Stomach (tissue), 9 donors: ENCODE data around the gene GRHPR. TPM values are rescaled to one million over a fixed set of nuclear protein-coding genes. Genes with fewer than 3 reads are reported as not detected.

Experiments used
- DNase-seq, 2 donors: peaks; one replicate each; pipeline versions ENCODE4 v3.0.0 to v3.0.0-alpha.2; 2013 to 2019
- H3K27ac ChIP-seq, 5 donors: fragments of 200-600 bp in 4 of 5; sonication (generic) in 4 of 5; one replicate each; pipeline ENCODE4 v1.5.1; 2013 to 2019; ENCODE audit warnings: mild to moderate bottlenecking in 1 of 5, moderate library complexity in 1 of 5
- H3K27me3 ChIP-seq, 3 donors: fragments of 200-600 bp; sonication (generic); one replicate each; pipeline ENCODE4 v1.5.1; 2017 to 2019; ENCODE audit warnings: mixed run types in 1 of 3
- H3K36me3 ChIP-seq, 4 donors: fragments of 200-600 bp; sonication (generic); 1 replicate in 3 of 4; 2 replicates in 1 of 4; pipeline ENCODE4 v1.5.1; 2016 to 2019
- H3K4me1 ChIP-seq, 4 donors: fragments of 200-600 bp; sonication (generic); one replicate each; pipeline ENCODE4 v1.5.1; 2016 to 2019
- H3K4me3 ChIP-seq, 4 donors: fragments of 200-600 bp; sonication (generic) in 3 of 4; one replicate each; pipeline ENCODE4 v1.5.1; 2016 to 2019; ENCODE audit warnings: mild to moderate bottlenecking in 1 of 4
- H3K9me3 ChIP-seq, 4 donors: fragments of 200-600 bp; sonication (generic); one replicate each; pipeline ENCODE4 v1.5.1; 2016 to 2019
- EP300 ChIP-seq: sonication (generic); formaldehyde crosslinking; IDR thresholded peaks from one replicate; pipeline ENCODE4 v1.6.1; 2017; ENCODE audit warnings: antibody characterized with exemption
- POLR2A ChIP-seq, 4 donors: fragments of 450-650 bp; IDR thresholded peaks; one replicate each; pipeline ENCODE4 v1.6.1; 2016; ENCODE audit warnings: antibody characterized with exemption in 4 of 4, control low read depth in 2 of 4, mild to moderate bottlenecking in 1 of 4, moderate library complexity in 1 of 4
- POLR2AphosphoS5 ChIP-seq, 3 donors: sonication (generic); formaldehyde crosslinking; IDR thresholded peaks; one replicate each; pipeline ENCODE4 v1.6.1; 2016; ENCODE audit warnings: antibody characterized with exemption in 3 of 3
- WGBS, 5 donors: extraction: QIAGEN DNeasy Blood & Tissue Kit in 3 of 5; methylation state at CpG; one replicate each; pipeline versions ENCODE4 v1.1.5 to v1.1.7; 2013 to 2018; 5-methylcytosine and 5-hydroxymethylcytosine counted together
- intact Hi-C: fragments of 100-400 bp; cut with DNase I; formaldehyde crosslinking; loops from one replicate; pipeline ENCODE4 v1.15.1; 2023; ENCODE audit warnings: low total_unique reads
- polyA plus RNA-seq, 3 donors: library from polyadenylated mRNA; stranded (reverse); fragments of 200-250 nt; gene quantifications; one replicate each; pipeline ENCODE4 v1.2.3, GENCODE V29; 2013
- total RNA-seq, 5 donors: library from RNA; depleted of rRNA; stranded (reverse); fragments of >200 nt; gene quantifications; one replicate each; pipeline versions ENCODE4 v1.1.0 to v1.2.3, GENCODE V29; 2014 to 2016
- TF ChIP-seq, protein P1 (sequence below), 7 experiments: fragments of 450-650 bp in 4 of 7; fragments of 200-600 bp in 3 of 7; sonication (generic) in 3 of 7; IDR thresholded peaks; one replicate each; pipeline ENCODE4 v1.5.1; 2016 to 2019; ENCODE audit warnings: antibody characterized with exemption in 7 of 7, control low read depth in 2 of 7, mild to moderate bottlenecking in 1 of 7
- donor health status: healthy with polysubstance abuse.
- donor health status: Bipolar disorder and iron deficiency.
- donor health status: healthy.

GRHPR gene
- total and polyA plus RNA-seq, 8 donors: 48.7 to 111 (median 81.4) TPM

DNA sequence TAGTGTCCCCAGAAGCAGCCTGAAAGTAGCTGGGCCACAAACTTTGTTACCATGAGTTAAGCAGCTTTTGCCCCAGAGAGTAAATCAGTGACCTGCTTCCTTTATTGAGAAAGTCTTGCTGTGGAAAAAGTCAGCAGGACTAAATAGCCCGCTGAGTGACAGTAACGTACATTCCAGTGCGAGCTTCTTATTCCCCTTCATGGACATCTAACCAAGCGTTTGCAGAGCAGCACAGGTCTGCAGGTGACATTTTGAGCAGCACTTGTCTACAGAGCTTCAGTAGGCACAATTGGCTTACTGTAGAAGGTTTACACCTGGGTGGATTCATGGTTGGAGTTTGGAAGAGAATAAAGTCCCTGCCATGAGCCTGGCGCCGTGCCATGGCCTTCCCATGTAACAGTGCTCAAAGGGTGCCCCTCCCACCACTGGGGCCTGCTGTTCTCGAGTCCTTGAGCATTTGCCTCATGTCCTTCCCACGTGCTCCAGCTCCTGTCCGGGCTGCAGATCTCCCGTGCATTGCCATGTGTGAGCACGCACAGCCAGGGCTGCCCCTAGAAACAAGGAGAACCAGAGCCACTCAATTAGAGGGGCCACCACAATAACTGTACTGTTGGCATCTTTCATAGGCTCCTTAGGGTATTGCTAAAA lies 41.3 kb upstream of the GRHPR start:
- TF ChIP-seq POLR2A (IDR thresholded peaks at IDR 0.05) (no peak), EP300 (no peak), POLR2AphosphoS5 (IDR thresholded peaks at IDR 0.05) (no peak)
- TF ChIP-seq, protein P1, sequence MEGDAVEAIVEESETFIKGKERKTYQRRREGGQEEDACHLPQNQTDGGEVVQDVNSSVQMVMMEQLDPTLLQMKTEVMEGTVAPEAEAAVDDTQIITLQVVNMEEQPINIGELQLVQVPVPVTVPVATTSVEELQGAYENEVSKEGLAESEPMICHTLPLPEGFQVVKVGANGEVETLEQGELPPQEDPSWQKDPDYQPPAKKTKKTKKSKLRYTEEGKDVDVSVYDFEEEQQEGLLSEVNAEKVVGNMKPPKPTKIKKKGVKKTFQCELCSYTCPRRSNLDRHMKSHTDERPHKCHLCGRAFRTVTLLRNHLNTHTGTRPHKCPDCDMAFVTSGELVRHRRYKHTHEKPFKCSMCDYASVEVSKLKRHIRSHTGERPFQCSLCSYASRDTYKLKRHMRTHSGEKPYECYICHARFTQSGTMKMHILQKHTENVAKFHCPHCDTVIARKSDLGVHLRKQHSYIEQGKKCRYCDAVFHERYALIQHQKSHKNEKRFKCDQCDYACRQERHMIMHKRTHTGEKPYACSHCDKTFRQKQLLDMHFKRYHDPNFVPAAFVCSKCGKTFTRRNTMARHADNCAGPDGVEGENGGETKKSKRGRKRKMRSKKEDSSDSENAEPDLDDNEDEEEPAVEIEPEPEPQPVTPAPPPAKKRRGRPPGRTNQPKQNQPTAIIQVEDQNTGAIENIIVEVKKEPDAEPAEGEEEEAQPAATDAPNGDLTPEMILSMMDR (IDR thresholded peaks at IDR 0.05): no peak
- no peak overlapping the region for H3K27ac ChIP-seq
- H3K27me3 ChIP-seq: no peaks in the 10 kb centered on the region
- no peak overlapping the region for H3K4me3 ChIP-seq
- no peaks in the 10 kb centered on the region for H3K36me3 ChIP-seq
- H3K9me3 ChIP-seq: no peaks in the 10 kb centered on the region
- H3K4me1 ChIP-seq: no peaks in the 10 kb centered on the region
- intact Hi-C loops: no loop called here
- no peak for DNase-seq
- WGBS, 5 donors: 81 to 90% (median 86%) methylated on average over 8 to 11 of the region's 11 CpGs

DNA sequence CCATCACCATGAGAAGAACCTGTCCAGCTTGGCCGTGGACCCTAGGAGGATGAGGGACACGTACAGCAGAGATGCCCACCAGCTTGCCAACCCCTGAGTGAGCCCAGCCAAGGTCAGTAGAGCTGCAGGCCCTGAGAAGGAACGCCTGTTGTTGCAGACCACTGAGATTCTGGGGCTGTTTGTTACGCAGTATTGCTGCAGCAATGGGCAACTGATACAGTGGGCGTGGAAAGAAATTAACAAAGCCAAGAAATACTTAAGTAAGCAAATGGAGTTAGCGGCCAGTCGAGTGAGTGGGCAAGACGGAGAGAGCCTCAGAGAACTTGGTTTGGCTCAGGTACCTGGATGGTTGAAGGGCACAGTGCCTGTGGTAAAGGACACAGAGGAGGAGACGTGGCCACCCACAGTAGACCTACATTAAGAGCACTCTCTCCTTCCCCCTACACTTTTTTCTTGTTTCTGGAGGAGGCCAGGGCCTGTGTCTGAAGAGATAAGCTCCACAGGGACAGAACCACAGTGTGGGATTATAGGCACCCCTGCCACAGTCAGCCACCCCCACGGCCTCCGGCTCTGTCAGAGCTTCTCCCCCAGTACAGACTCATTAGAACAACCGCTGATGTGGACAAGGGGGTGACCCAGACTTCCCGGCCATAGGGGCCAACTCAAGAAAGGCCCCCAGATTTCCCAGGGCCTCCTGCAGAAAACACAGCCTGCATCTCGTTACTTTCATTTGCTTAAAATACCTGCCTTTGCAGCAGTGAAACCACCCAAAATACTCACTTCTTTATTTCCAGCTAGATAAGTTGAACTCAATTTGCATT lies 40.1 kb upstream of the GRHPR start:
- Histone ChIP-seq H3K4me3 (no peak overlapping the region), H3K9me3 (no peaks in the 10 kb centered on the region), H3K27ac (no peak overlapping the region), H3K27me3 (no peaks in the 10 kb centered on the region), H3K4me1 (no peaks in the 10 kb centered on the region), H3K36me3 (no peaks in the 10 kb centered on the region)
- WGBS, 5 donors: 75 to 89% (median 87%) methylated on average over 14 of the region's 14 CpGs
- no peak for DNase-seq
- intact Hi-C loops: no loop called here
- TF ChIP-seq EP300: no peak
- TF ChIP-seq, protein P1 (IDR thresholded peaks at IDR 0.05): no peak
- TF ChIP-seq POLR2AphosphoS5 (IDR thresholded peaks at IDR 0.05): no peak
- TF ChIP-seq POLR2A (IDR thresholded peaks at IDR 0.05): no peak

DNA sequence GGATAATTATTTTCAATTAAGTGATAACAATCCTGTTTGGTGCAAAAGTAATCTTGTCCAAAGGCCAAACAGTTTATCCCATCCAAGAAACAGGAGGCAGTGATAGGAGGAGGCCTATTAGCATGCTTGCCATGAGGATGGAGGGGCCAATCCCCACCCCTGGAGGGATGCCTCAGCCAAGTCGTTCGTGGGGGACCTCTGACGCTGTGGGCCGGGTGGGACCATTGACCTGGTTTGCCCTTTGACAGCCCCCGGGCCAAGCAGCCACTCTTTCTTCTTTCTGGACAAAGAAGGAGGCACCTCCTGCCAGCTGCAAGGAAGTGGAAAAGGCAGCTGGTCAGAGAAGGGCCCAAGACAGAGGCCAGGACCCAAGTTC lies 39.5 kb upstream of the GRHPR start:
- intact Hi-C loops: no loop called here
- H3K9me3 ChIP-seq: no peaks in the 10 kb centered on the region
- H3K4me3 ChIP-seq: no peak overlapping the region
- no peak overlapping the region for H3K27ac ChIP-seq
- H3K27me3 ChIP-seq: no peaks in the 10 kb centered on the region
- 63 to 67% (median 65%) methylated on average over 5 of the region's 5 CpGs for WGBS, 5 donors
- no peaks in the 10 kb centered on the region for H3K36me3 ChIP-seq
- no peak for TF ChIP-seq EP300
- no peak for TF ChIP-seq POLR2AphosphoS5 (IDR thresholded peaks at IDR 0.05)
- TF ChIP-seq, protein P1 (IDR thresholded peaks at IDR 0.05): no peak
- no peak for TF ChIP-seq POLR2A (IDR thresholded peaks at IDR 0.05)
- DNase-seq: no peak
- no peaks in the 10 kb centered on the region for H3K4me1 ChIP-seq

DNA sequence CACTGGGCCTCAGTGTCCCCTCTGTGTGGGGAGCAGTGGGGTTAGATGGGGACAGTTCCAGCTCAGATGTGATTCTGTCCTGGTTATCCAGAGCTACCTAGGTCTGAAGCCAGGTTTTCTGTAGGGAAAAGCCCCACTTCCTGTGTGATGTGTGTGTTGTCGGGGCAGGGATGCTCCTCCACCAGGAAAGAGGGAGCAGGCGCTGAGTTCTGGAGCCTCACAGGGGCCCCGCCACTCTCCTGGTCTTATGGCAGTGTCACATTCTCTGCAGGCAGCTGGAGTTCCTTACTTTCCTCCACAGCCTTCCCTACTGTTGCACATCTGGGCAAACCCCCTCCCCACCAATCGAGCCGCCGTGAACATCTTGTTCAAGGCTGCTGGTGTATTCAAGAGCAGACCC lies 39.1 kb upstream of the GRHPR start:
- intact Hi-C loops: no loop called here
- no peak overlapping the region for H3K4me3 ChIP-seq
- H3K27ac ChIP-seq: no peak overlapping the region
- no peaks in the 10 kb centered on the region for H3K36me3 ChIP-seq
- TF ChIP-seq POLR2AphosphoS5 (IDR thresholded peaks at IDR 0.05) (no peak), EP300 (no peak), POLR2A (IDR thresholded peaks at IDR 0.05) (no peak)
- TF ChIP-seq, protein P1 (IDR thresholded peaks at IDR 0.05): no peak
- no peaks in the 10 kb centered on the region for H3K9me3 ChIP-seq
- H3K27me3 ChIP-seq: no peaks in the 10 kb centered on the region
- no peaks in the 10 kb centered on the region for H3K4me1 ChIP-seq
- no peak for DNase-seq
- WGBS, 5 donors: 62 to 88% (median 85%) methylated on average over 6 of the region's 6 CpGs
